Measurements from ENCODE around the gene MTHFD1L. TPM values are rescaled to one million over a fixed set of nuclear protein-coding genes. Genes with fewer than 3 reads are reported as not detected.

The MTHFD1L gene
- total and polyA plus RNA-seq, 4 donors = 7.6 to 34.9 (median 11.0) TPM

DNA sequence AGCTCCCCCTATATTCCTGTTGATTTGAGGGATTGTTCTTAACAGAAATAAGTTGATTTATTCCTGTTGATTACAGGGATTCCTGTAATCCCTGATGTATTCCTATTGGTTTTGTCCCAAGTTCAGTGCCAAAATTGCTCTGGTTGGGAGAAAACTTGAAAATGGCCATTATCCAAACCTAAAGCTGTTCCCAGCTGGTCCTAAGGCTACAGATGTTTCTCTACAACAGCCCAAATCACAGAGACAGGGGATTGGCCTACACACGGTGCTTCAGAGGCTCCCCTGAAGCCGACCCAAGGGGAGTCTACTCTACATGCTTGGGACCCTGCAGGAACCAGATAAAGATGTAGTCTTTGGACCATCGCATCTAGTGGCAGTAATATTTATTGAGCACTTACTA lies 275.3 kb downstream of the MTHFD1L start:
- Histone ChIP-seq H3K4me1 (ENCODE audit: control insufficient read depth in 5 of 5, insufficient read depth in 5 of 5, low read length in 5 of 5) (peaks cover 3 to 21% (median 5%) of the 10 kb centered on the region in 5 donors), H3K36me3 (ENCODE audit: control insufficient read depth in 4 of 4, insufficient read depth in 4 of 4, low read length in 4 of 4) (no peaks in the 10 kb centered on the region), H3K27me3 (ENCODE audit: control insufficient read depth in 3 of 3, insufficient read depth in 3 of 3, low read length in 2 of 3) (no peaks in the 10 kb centered on the region), H3K27ac (ENCODE audit: low read depth in 1 of 2, low read length in 1 of 2) (no peak overlapping the region), H3K9me3 (ENCODE audit: control insufficient read depth in 4 of 4, insufficient read depth in 3 of 4, low read length in 3 of 4) (no peaks in the 10 kb centered on the region), H3K4me3 (no peak overlapping the region), H3K9ac (ENCODE audit: insufficient read depth in 1 of 2, low read length in 2 of 2) (no peak overlapping the region)
- WGBS, 2 donors = 84 to 85% methylated on average over 3 of the region's 3 CpGs
- TF ChIP-seq, protein P1, sequence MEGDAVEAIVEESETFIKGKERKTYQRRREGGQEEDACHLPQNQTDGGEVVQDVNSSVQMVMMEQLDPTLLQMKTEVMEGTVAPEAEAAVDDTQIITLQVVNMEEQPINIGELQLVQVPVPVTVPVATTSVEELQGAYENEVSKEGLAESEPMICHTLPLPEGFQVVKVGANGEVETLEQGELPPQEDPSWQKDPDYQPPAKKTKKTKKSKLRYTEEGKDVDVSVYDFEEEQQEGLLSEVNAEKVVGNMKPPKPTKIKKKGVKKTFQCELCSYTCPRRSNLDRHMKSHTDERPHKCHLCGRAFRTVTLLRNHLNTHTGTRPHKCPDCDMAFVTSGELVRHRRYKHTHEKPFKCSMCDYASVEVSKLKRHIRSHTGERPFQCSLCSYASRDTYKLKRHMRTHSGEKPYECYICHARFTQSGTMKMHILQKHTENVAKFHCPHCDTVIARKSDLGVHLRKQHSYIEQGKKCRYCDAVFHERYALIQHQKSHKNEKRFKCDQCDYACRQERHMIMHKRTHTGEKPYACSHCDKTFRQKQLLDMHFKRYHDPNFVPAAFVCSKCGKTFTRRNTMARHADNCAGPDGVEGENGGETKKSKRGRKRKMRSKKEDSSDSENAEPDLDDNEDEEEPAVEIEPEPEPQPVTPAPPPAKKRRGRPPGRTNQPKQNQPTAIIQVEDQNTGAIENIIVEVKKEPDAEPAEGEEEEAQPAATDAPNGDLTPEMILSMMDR (IDR thresholded peaks at IDR 0.05; ENCODE audit: control extremely low read depth, extremely low read depth) = no peak
- ATAC-seq (ENCODE audit: insufficient read depth, low FRiP score) (no peak), DNase-seq (peak; percentile 70 to 95 (median 90))

DNA sequence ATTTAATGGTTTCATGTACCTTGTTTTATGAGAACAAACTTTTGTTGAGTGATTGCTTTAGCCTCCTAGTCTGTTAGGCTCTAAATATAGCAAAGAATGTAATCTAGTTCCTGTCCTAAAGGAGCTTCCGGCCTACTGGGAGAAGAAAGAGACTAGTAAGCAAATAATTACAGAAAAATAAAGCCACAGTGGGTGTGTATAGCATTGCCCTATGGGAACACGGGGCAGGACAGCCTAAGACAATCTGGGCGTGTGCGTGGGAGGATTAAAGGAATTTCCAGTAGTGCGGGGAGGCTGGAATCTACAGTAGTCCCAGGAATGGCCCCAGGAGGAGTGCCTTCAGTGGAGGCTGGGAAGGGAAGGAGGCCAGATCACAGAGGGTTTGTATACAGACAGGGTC lies 276.2 kb downstream of the MTHFD1L start:
- WGBS, 2 donors = 55 to 75% methylated on average over 5 of the region's 5 CpGs
- Histone ChIP-seq H3K27me3 (ENCODE audit: control insufficient read depth in 3 of 3, insufficient read depth in 3 of 3, low read length in 2 of 3) (no peaks in the 10 kb centered on the region), H3K36me3 (ENCODE audit: control insufficient read depth in 4 of 4, insufficient read depth in 4 of 4, low read length in 4 of 4) (no peaks in the 10 kb centered on the region), H3K9me3 (ENCODE audit: control insufficient read depth in 4 of 4, insufficient read depth in 3 of 4, low read length in 3 of 4) (no peaks in the 10 kb centered on the region), H3K4me3 (no peak overlapping the region), H3K4me1 (ENCODE audit: control insufficient read depth in 5 of 5, insufficient read depth in 5 of 5, low read length in 5 of 5) (peaks cover 0 to 15% (median 3%) of the 10 kb centered on the region in 5 donors), H3K27ac (ENCODE audit: low read depth in 1 of 2, low read length in 1 of 2) (no peak overlapping the region), H3K9ac (ENCODE audit: insufficient read depth in 1 of 2, low read length in 2 of 2) (no peak overlapping the region)
- TF ChIP-seq, protein P1 (IDR thresholded peaks at IDR 0.05; ENCODE audit: control extremely low read depth, extremely low read depth) = no peak
- DNase-seq (no peak), ATAC-seq (ENCODE audit: insufficient read depth, low FRiP score) (no peak)

GRCh38 chr6:151142676-151143075 lies 277.2 kb downstream of the MTHFD1L start:
- H3K9ac ChIP-seq (ENCODE audit: insufficient read depth in 1 of 2, low read length in 2 of 2) = no peak overlapping the region
- DNase-seq (no peak), ATAC-seq (ENCODE audit: insufficient read depth, low FRiP score) (no peak)
- H3K9me3 ChIP-seq (ENCODE audit: control insufficient read depth in 4 of 4, insufficient read depth in 3 of 4, low read length in 3 of 4) = peaks cover 0 to 2% (median 0%) of the 10 kb centered on the region in 4 donors
- H3K4me1 ChIP-seq (ENCODE audit: control insufficient read depth in 5 of 5, insufficient read depth in 5 of 5, low read length in 5 of 5) = peaks cover 0 to 9% (median 3%) of the 10 kb centered on the region in 5 donors
- no peaks in the 10 kb centered on the region for H3K27me3 ChIP-seq (ENCODE audit: control insufficient read depth in 3 of 3, insufficient read depth in 3 of 3, low read length in 2 of 3)
- H3K4me3 ChIP-seq = no peak overlapping the region
- 86 to 87% methylated on average over 5 of the region's 5 CpGs for WGBS, 2 donors
- H3K36me3 ChIP-seq (ENCODE audit: control insufficient read depth in 4 of 4, insufficient read depth in 4 of 4, low read length in 4 of 4) = no peaks in the 10 kb centered on the region
- no peak overlapping the region for H3K27ac ChIP-seq (ENCODE audit: low read depth in 1 of 2, low read length in 1 of 2)
- TF ChIP-seq, protein P1 (IDR thresholded peaks at IDR 0.05; ENCODE audit: control extremely low read depth, extremely low read depth) = no peak

DNA sequence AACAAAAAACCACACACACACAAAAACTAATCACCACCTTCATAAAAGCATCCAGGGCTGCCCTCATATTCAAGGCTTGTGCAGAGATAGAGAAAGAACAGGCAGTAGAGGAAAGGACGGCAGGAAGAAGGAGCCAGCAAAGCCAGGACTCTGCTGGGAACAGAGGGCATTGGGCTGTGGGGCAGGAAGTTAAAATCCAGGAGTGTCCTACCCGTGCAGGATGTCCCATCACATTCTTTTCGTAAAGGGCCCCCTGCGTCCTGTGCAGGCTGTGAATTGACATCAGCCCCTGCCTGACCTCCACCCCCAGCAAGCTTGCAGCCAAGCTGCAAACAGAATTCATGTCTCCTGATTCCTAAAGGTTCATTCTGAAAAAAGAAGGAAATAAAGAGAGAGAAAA lies 277.8 kb downstream of the MTHFD1L start:
- Histone ChIP-seq H3K9me3 (ENCODE audit: control insufficient read depth in 4 of 4, insufficient read depth in 3 of 4, low read length in 3 of 4) (peaks cover 0 to 2% (median 0%) of the 10 kb centered on the region in 4 donors), H3K4me3 (no peak overlapping the region), H3K4me1 (ENCODE audit: control insufficient read depth in 5 of 5, insufficient read depth in 5 of 5, low read length in 5 of 5) (peaks cover 0 to 9% (median 3%) of the 10 kb centered on the region in 5 donors), H3K27ac (ENCODE audit: low read depth in 1 of 2, low read length in 1 of 2) (no peak overlapping the region), H3K9ac (ENCODE audit: insufficient read depth in 1 of 2, low read length in 2 of 2) (no peak overlapping the region), H3K27me3 (ENCODE audit: control insufficient read depth in 3 of 3, insufficient read depth in 3 of 3, low read length in 2 of 3) (no peaks in the 10 kb centered on the region), H3K36me3 (ENCODE audit: control insufficient read depth in 4 of 4, insufficient read depth in 4 of 4, low read length in 4 of 4) (no peaks in the 10 kb centered on the region)
- no peak for DNase-seq
- WGBS, 2 donors = 51 to 82% methylated on average over 4 of the region's 4 CpGs
- TF ChIP-seq, protein P1 (IDR thresholded peaks at IDR 0.05; ENCODE audit: control extremely low read depth, extremely low read depth) = no peak
- no peak for ATAC-seq (ENCODE audit: insufficient read depth, low FRiP score)
